SK-N-MC (cell line): Measurements from ENCODE around the gene MEMO1.
"Not testable (repeated sequence)": the region's sequence is repeated elsewhere in the genome, so short reads cannot be mapped to it uniquely, and the experiment has no call there.

Experiments used
- DNase-seq: peaks from one replicate; pipeline ENCODE4 v3.0.0-alpha.2; 2011; ENCODE audit warnings: low read depth, low spot score
- H3K27ac ChIP-seq: fragments of 200-600 bp; sonication (generic); 2 replicates; pipeline ENCODE4 v1.5.1; 2016; ENCODE audit warnings: mixed run types
- H3K36me3 ChIP-seq: fragments of 200-600 bp; sonication (generic); 2 replicates; pipeline ENCODE4 v1.6.1; 2017; ENCODE audit warnings: antibody characterized with exemption, low read length, mixed read lengths; ENCODE audit not compliant: insufficient read depth
- H3K4me3 ChIP-seq: fragments of 200-600 bp; sonication (generic); 2 replicates; pipeline ENCODE4 v1.5.1; 2016
- H3K9ac ChIP-seq: fragments of 200-600 bp; sonication (generic); 2 replicates; pipeline ENCODE4 v1.8.0; 2017; ENCODE audit warnings: mixed run types, mixed read lengths; ENCODE audit not compliant: insufficient read length
- H3K9me3 ChIP-seq: fragments of 200-600 bp; sonication (generic); 2 replicates; pipeline ENCODE4 v1.6.1; 2017; ENCODE audit warnings: low read depth, mild to moderate bottlenecking, antibody characterized with exemption, low read length, moderate library complexity, mixed read lengths
- EZH2 ChIP-seq: fragments of 200-600 bp; sonication (generic); IDR thresholded peaks from one replicate; pipeline ENCODE4 v1.6.1; 2017; ENCODE audit warnings: antibody characterized with exemption
- FOXP2 ChIP-seq: optimal IDR thresholded peaks from 2 replicates; pipeline ENCODE3; 2011; ENCODE audit warnings: mild to moderate bottlenecking, moderate library complexity; ENCODE audit not compliant: insufficient read depth; ENCODE audit errors: extremely low read length, control extremely low read depth
- POLR2AphosphoS5 ChIP-seq: IDR thresholded peaks from 2 replicates; pipeline ENCODE4 v1.6.1; 2012; ENCODE audit warnings: mild to moderate bottlenecking, low read depth, low read length, borderline replicate concordance

Gene MEMO1

GRCh38 chr2:32012872-32013271 is 2.1 kb upstream of the MEMO1 start:
- Histone ChIP-seq H3K9ac (no peak overlapping the region), H3K9me3 (no peaks in the 10 kb centered on the region), H3K27ac (peak overlapping the region; percentile 51), H3K4me3 (no peak overlapping the region), H3K36me3 (peaks cover 1% of the 10 kb centered on the region; the same call in 1 of the 2 replicates)
- no peak for DNase-seq
- TF ChIP-seq POLR2AphosphoS5 (no peak), EZH2 (no peak), FOXP2 (no peak)

- Histone ChIP-seq H3K9ac (peak overlapping the region; percentile 61), H3K27ac (peak overlapping the region; percentile 95), H3K9me3 (no peaks in the 10 kb centered on the region), H3K36me3 (no peaks in the 10 kb centered on the region), H3K4me3 (peak overlapping the region; percentile 83)
- TF ChIP-seq FOXP2, result no peak
- TF ChIP-seq POLR2AphosphoS5, result no peak
- DNase-seq, result no peak
Measured at GRCh38 chr2:32011485-32011960, 715 bp upstream of the MEMO1 start.

DNA sequence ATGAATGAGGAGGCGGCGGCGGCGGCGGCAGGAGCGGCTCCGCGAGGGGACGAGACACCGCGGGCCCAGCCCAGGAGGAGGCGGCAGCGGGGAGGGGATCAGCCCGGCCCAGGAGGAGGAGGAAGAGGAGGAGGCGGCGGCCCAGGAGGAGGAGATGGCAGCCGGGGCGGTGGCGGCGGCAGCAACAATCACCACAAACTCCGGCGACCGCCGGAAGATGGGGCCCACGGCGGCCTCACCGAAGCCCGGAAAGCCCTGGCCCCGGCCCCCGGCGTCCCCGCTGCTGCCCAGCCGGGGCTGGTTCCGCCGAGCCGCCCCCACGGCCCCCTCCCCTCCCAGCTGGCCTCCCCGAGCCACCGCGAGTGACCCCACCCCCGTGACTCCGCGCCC is 533 bp downstream of the MEMO1 start:
- peak overlapping the region; percentile 66 for H3K4me3 ChIP-seq
- not testable (repeated sequence) for H3K9ac ChIP-seq, H3K9me3 ChIP-seq, DNase-seq, H3K27ac ChIP-seq, H3K36me3 ChIP-seq

DNA sequence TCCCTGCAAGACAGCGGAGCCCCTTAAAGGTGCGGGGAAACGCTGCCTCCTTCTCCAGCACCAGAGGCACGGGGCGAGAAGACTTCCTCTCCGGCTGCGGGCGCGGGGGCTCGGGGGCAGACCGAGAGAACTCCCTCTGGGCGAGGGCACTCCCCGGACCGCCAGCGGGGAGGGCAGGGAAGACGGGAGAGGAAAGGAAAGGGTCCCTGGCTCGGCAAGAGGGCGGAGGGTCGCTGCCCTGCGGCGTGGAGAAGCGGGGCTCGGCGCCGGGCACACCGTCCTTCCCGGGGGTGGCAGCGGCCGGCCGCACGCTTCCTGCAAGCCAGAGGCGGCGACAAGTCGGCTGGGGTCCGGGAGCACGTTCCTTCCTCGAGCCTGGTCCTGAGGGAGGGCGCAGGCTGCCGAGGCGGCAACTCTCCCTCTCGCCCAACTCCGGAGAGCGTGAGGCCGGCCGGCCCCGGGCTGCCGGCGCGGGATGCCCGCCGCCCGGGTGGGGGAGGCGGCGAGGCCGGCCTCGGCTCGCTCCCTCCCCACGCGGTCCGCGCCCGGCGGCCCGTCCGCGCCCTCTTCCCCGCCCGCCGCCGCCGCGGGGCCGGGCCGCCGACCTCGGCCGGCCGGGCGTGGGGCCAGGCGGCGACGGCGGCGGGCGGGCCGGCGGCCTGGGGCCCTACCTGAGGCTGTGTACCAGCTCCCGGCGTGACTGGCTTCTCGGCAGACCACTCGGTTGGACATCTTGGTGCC is 1.1 kb downstream of the MEMO1 start:
- Histone ChIP-seq H3K9me3 (no peaks in the 10 kb centered on the region), H3K36me3 (no peaks in the 10 kb centered on the region; the same call in 1 of the 2 replicates), H3K9ac (peak overlapping the region; percentile 83), H3K4me3 (peak overlapping the region; percentile 98), H3K27ac (no peak overlapping the region)
- no peak for DNase-seq
- TF ChIP-seq EZH2 (no peak), POLR2AphosphoS5 (no peak; the same call in 1 of the 2 replicates), FOXP2 (no peak)

- Histone ChIP-seq H3K4me3 (peak overlapping the region; percentile 98), H3K36me3 (no peaks in the 10 kb centered on the region; the same call in 1 of the 2 replicates), H3K9ac (peak overlapping the region; percentile 83), H3K27ac (peak overlapping the region; percentile 44; the same call in 1 of the 2 replicates), H3K9me3 (no peaks in the 10 kb centered on the region)
- TF ChIP-seq POLR2AphosphoS5, result no peak
- no peak for TF ChIP-seq FOXP2
- TF ChIP-seq EZH2, result no peak
- no peak for DNase-seq
Measured at GRCh38 chr2:32008805-32009515, 1.8 kb downstream of the MEMO1 start.

GRCh38 chr2:32007121-32007391 is 3.8 kb downstream of the MEMO1 start:
- DNase-seq, result no peak
- Histone ChIP-seq H3K9ac (no peak overlapping the region), H3K9me3 (no peaks in the 10 kb centered on the region), H3K36me3 (no peaks in the 10 kb centered on the region; the same call in 1 of the 2 replicates), H3K4me3 (no peak overlapping the region), H3K27ac (no peak overlapping the region)
- no peak for TF ChIP-seq EZH2
- no peak for TF ChIP-seq FOXP2
- TF ChIP-seq POLR2AphosphoS5, result no peak

- Histone ChIP-seq H3K27ac (no peak overlapping the region), H3K4me3 (no peak overlapping the region), H3K9ac (no peak overlapping the region), H3K9me3 (no peaks in the 10 kb centered on the region), H3K36me3 (no peaks in the 10 kb centered on the region; the same call in 1 of the 2 replicates)
- TF ChIP-seq EZH2 (no peak), POLR2AphosphoS5 (no peak), FOXP2 (no peak)
- DNase-seq, result no peak
Measured at GRCh38 chr2:32005371-32005976, 5.3 kb downstream of the MEMO1 start.

- Histone ChIP-seq H3K9me3 (no peaks in the 10 kb centered on the region), H3K4me3 (no peak overlapping the region), H3K27ac (no peak overlapping the region), H3K9ac (no peak overlapping the region), H3K36me3 (no peaks in the 10 kb centered on the region; the same call in 1 of the 2 replicates)
- TF ChIP-seq POLR2AphosphoS5 (no peak), FOXP2 (no peak), EZH2 (no peak)
- no peak for DNase-seq
Measured at GRCh38 chr2:32003791-32004190, 7.0 kb downstream of the MEMO1 start.
